GM15510 (cell line): Measurements from ENCODE around the gene TYRO3.

ENCODE experiments used
- POLR2A ChIP-seq: IDR thresholded peaks from 3 replicates; pipeline ENCODE4 v1.6.1; 2011; ENCODE audit warnings: borderline replicate concordance; ENCODE audit not compliant: insufficient read length; ENCODE audit errors: extremely low read depth

TYRO3 gene

GRCh38 chr15:41578736-41579383 is 19.8 kb downstream of the TYRO3 start:
- TF ChIP-seq POLR2A, result no peak

DNA sequence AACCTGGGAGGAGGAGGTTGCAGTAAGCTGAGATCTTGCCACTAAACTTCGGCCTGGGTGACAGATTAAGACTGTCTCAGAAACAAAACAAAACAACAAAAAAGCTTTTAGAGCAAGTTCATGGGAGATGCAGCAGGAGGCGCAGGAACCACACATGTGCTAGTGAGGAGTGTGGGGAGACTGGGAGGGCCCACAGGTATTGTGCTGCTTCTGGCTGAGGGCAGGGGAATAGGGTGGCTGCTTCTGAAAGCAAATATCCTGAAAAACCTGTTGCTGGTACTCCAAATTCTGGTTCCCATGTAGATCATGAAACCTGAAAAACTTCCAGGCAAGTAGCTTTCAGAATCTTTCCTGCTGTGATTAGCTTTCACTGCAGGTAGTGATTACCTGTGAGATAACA is 22.1 kb downstream of the TYRO3 start:
- no peak for TF ChIP-seq POLR2A

GRCh38 chr15:41583795-41584194 is 24.8 kb downstream of the TYRO3 start:
- TF ChIP-seq POLR2A, result no peak

DNA sequence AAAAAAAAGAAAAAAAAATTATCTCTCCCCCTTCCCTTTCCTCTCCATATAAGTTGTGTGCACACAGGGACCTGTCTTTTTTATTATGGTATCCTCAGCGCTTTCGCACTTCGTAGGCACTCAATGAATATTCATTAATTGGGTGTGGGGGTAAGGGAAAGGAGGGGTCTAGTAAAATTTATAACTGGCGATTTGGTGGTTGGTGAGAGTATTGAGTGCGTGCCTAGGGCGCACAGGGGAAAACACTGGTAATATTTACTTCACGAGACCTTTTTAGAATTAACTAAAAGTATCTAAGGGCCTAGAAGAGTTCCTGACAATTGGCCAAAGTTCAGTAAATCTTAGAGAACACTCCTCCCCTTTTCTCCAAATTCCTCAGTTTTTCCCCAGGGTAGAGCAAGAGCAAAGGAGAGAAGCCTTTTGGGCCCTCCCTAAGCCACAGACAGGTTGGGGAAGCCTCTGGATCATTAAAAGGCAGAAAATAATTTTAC is 25.7 kb downstream of the TYRO3 start:
- TF ChIP-seq POLR2A, result no peak

DNA sequence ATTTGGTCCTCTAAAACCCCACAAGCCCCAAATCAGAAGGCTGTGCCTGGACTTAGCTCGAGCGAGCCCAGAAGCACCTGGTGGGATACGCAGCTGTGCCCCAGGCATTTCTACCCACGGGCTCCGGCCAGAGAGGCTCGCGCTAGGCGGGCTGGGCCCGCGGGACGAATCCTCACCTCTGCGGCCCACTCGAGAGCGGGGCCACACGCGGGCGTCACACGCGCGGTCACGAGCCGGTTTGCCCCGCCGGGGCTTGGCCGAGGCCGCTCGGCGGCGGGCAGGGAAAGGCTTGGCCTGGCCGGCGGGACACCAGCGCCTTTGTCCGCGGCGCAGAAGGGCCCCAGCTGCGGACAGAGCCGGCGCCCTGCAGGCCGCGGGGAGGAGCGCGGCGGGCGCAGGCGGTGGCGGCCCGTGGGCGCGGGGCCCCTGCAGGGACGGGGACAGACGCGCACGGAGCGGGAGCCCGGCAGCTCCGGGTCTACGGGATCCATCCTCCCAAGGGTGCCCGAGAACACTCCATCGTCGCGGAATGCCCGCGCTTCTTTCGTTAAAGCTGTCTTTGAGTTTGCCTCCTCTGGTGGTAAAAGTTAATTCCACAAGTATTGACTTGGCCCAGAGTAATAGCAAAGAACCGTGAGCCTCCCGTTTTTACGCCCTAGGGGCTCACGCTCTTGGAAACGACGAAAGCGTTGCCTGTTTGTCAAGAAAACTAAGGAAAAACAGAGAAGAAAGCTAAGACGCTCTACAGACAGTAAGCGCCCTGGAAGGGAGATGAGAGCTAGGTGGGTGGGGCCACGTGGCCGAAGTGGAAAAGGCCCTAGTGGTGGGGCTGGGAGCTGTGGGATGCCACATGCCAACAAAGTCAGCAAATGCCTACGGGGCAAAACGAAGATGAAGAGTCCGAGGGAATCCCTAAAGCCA is 26.4 kb downstream of the TYRO3 start:
- no peak for TF ChIP-seq POLR2A

DNA sequence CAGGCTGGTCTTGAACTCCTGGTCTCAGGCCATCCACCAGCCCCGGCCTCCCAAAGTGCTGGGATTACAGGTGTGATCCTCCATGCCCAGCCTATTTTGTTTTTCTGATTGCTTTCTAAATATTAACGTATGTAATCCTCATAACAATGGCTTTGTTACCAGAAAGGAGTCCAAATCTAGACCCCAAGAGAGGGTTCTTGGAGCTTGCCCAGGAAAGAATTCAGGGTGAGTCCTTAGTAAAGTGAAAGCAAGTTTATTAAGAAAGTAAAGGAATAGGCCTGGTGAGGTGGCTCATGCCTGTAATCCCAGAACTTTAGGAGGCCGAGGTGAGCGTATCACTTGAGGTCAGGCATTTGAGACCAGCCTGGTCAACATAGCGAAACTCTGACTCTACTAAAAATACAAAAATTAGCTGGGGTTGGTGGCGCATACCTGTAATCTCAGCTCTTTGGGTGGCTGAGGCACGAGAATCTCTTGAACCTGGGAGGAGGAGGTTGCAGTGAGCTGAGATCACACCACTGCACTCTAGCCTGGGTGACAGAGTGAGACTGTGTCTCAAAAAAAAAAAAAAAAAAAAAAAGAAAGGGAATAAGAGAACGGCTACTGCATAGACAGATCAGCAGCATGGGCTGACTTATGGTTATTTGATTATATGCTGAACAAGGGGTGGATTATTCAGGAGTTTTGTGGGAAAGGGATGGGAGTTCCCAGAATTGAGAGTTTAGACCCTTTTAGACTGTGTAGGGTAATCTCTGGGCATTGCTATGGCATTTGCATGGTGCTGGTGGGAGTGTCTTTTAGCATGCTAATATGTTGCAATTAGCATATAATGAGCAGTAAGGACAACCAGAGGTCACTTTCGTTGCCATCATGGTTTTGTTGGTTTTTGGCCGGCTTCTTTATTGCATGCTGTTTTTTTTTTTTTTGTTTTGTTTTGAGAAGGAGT is 36.1 kb downstream of the TYRO3 start:
- no peak for TF ChIP-seq POLR2A

GRCh38 chr15:41596972-41597371 is 38.0 kb downstream of the TYRO3 start:
- TF ChIP-seq POLR2A, result no peak

GRCh38 chr15:41597787-41598186 is 38.8 kb downstream of the TYRO3 start:
- TF ChIP-seq POLR2A, result no peak

- TF ChIP-seq POLR2A, result no peak
Observed at GRCh38 chr15:41599061-41599460, 40.0 kb downstream of the TYRO3 start.

- TF ChIP-seq POLR2A, result no peak
Observed at GRCh38 chr15:41603411-41603935, 44.5 kb downstream of the TYRO3 start.

GRCh38 chr15:41603941-41604911 is 45.2 kb downstream of the TYRO3 start:
- TF ChIP-seq POLR2A, result no peak

GRCh38 chr15:41605566-41605965 is 46.6 kb downstream of the TYRO3 start:
- no peak for TF ChIP-seq POLR2A

- TF ChIP-seq POLR2A, result no peak
Observed at GRCh38 chr15:41606997-41607396, 48.0 kb downstream of the TYRO3 start.

DNA sequence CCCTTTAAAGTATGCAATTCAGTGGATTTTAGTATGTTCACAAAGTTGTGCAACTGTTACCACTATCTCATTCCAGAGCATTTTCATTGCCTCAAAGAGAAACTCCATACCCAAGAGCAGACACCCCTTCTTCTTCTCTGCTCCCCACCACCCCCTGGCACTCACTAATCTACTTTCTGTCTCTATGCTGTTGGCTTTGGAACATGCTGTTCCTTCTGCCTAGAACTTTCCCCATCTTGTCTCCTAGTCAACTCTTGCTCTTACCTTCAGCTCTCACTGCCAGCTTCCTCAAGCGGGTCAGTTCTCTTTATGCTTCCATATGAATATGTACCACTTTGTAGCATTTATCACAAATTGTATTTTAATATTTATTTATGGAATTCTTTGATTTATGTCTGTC is 50.1 kb downstream of the TYRO3 start:
- TF ChIP-seq POLR2A, result no peak

- no peak for TF ChIP-seq POLR2A
Observed at GRCh38 chr15:41610048-41610447, 51.0 kb downstream of the TYRO3 start.
